Endothelial cell of umbilical vein (primary cell): ENCODE measurements around the gene ADAM22. TPM values are rescaled to one million over a fixed set of nuclear protein-coding genes. Genes with fewer than 3 reads are reported as not detected.

Experiments
- BruUV-seq: library from RNA; stranded (reverse); fragments of 400-500 nt; replicated peaks from 2 replicates; lab custom pipeline; 2021; lab: Mats Ljungman, UMichigan
- CTCF ChIA-PET: fragments of 300-600, 350-600 bp; sonication (Branson Sonifier 250); formaldehyde crosslinking; loops from one replicate; lab custom pipeline; 2021; ENCODE audit warnings: antibody characterized with exemption, inconsistent platforms; lab: Charles Lee
- POLR2A ChIA-PET: fragments of 300-600, 350-600 bp; sonication (Branson Sonifier 250); formaldehyde crosslinking; loops from one replicate; lab custom pipeline; 2021; ENCODE audit warnings: antibody characterized with exemption, inconsistent platforms; lab: Charles Lee
- DNase-seq: peaks from one replicate; pipeline ENCODE4 v3.0.0-alpha.2; 2011; ENCODE audit warnings: low read depth, low spot score
- FAIRE-seq: peaks from 2 replicates; lab custom pipeline; 2011; peaks lifted over from hg19 to GRCh38; lab: Jason Lieb, UNC
- H2AFZ ChIP-seq: 2 replicates; pipeline ENCODE4 v1.6.0; 2012; ENCODE audit warnings: low read depth, low read length, control low read depth, inconsistent platforms
- H3K27ac ChIP-seq: 2 replicates; pipeline ENCODE4 v1.5.1; 2011; ENCODE audit warnings: low read depth, mild to moderate bottlenecking, control low read depth, low read length, moderate library complexity; ENCODE audit not compliant: insufficient read depth
- H3K27me3 ChIP-seq, 2 experiments: 2 replicates each; pipeline versions ENCODE4 v1.6.0 to v1.6.1; 2011; ENCODE audit warnings: low read length in 2 of 2, mixed read lengths in 1 of 2; ENCODE audit not compliant: control insufficient read depth in 2 of 2, insufficient read depth in 2 of 2
- H3K36me3 ChIP-seq, 2 experiments: 2 replicates in 1 of 2; 3 replicates in 1 of 2; pipeline ENCODE4 v1.5.1; 2011; ENCODE audit warnings: low read length in 2 of 2, mild to moderate bottlenecking in 1 of 2, moderate library complexity in 1 of 2; ENCODE audit not compliant: control insufficient read depth in 2 of 2, insufficient read depth in 2 of 2; ENCODE audit errors: extremely low read depth in 1 of 2
- H3K4me1 ChIP-seq: 3 replicates; pipeline ENCODE4 v1.5.1; 2011; ENCODE audit warnings: mild to moderate bottlenecking, low read length; ENCODE audit not compliant: control insufficient read depth, insufficient read depth; ENCODE audit errors: extremely low read depth
- H3K4me2 ChIP-seq: 2 replicates; pipeline ENCODE4 v1.6.1; 2011; ENCODE audit warnings: low read length, control low read depth, mixed read lengths; ENCODE audit not compliant: insufficient read depth
- H3K4me3 ChIP-seq, 3 experiments: fragments of 200-600 bp in 1 of 3; sonication (generic), shearing (Covaris generic) in 1 of 3; replicated peaks in 1 of 3; 2 replicates each; pipeline ENCODE4 v1.5.1; 2011 to 2016; ENCODE audit warnings: control low read depth in 3 of 3, low read length in 3 of 3, mild to moderate bottlenecking in 2 of 3, inconsistent platforms in 1 of 3, low read depth in 1 of 3, moderate library complexity in 1 of 3; ENCODE audit not compliant: insufficient read depth in 1 of 3
- H3K79me2 ChIP-seq: 2 replicates; pipeline ENCODE4 v1.6.0; 2012; ENCODE audit warnings: low read length, inconsistent platforms; ENCODE audit not compliant: control insufficient read depth, insufficient read depth
- H3K9ac ChIP-seq: replicated peaks from 2 replicates; pipeline ENCODE3; 2011; ENCODE audit warnings: low read length, control low read depth; ENCODE audit not compliant: insufficient read depth; ENCODE audit errors: extremely low read depth
- H3K9me1 ChIP-seq: replicated peaks from 3 replicates; pipeline ENCODE4 v1.6.0; 2011; ENCODE audit warnings: mild to moderate bottlenecking, low read length; ENCODE audit not compliant: control insufficient read depth, insufficient read depth; ENCODE audit errors: extremely low read depth
- H3K9me3 ChIP-seq: replicated peaks from 2 replicates; pipeline ENCODE4 v1.5.1; 2012; ENCODE audit warnings: low read length, inconsistent platforms; ENCODE audit not compliant: control insufficient read depth, insufficient read depth
- H4K20me1 ChIP-seq: replicated peaks from 2 replicates; pipeline ENCODE3; 2011; ENCODE audit warnings: mild to moderate bottlenecking, low read length; ENCODE audit not compliant: control insufficient read depth, insufficient read depth; ENCODE audit errors: extremely low read depth
- EZH2 ChIP-seq: IDR thresholded peaks from 2 replicates; pipeline ENCODE4 v1.6.1; 2012; ENCODE audit warnings: borderline replicate concordance, low read depth, mild to moderate bottlenecking, moderate library complexity, low read length, inconsistent platforms; ENCODE audit not compliant: severe bottlenecking
- FOS ChIP-seq: IDR thresholded peaks from 2 replicates; pipeline ENCODE4 v1.6.1; 2011; ENCODE audit warnings: mild to moderate bottlenecking, low read length, moderate library complexity, borderline replicate concordance; ENCODE audit not compliant: insufficient read depth
- GATA2 ChIP-seq: IDR thresholded peaks from 2 replicates; pipeline ENCODE4 v1.7.0; 2011; ENCODE audit warnings: low read depth, mild to moderate bottlenecking, moderate library complexity, mixed read lengths, low read length; ENCODE audit not compliant: insufficient read length, insufficient read depth
- JUN ChIP-seq: IDR thresholded peaks from 2 replicates; pipeline ENCODE4 v1.6.1; 2011; ENCODE audit warnings: borderline replicate concordance, low read depth; ENCODE audit not compliant: insufficient read length, insufficient read depth
- MYC ChIP-seq: IDR thresholded peaks from one replicate; pipeline ENCODE4 v1.6.1; 2011; ENCODE audit warnings: mild to moderate bottlenecking, low read depth, low read length
- POLR2A ChIP-seq: IDR thresholded peaks from 2 replicates; pipeline ENCODE4 v1.6.1; 2012; ENCODE audit warnings: low read depth, mild to moderate bottlenecking, control low read depth, low read length
- POLR2AphosphoS5 ChIP-seq: IDR thresholded peaks from 2 replicates; pipeline ENCODE4 v1.6.1; 2012; ENCODE audit warnings: low read depth, mild to moderate bottlenecking, control low read depth, low read length, moderate library complexity; ENCODE audit not compliant: insufficient read depth
- dilution Hi-C: fragments of 300-500 bp; cut with MboI; formaldehyde crosslinking; loops from one replicate; pipeline ENCODE4 v1.15.0; 2019; ENCODE audit warnings: low sequenced_read_pairs; ENCODE audit not compliant: extremely low pct_ligation_motif_present
- intact Hi-C: fragments of 100-400 bp; cut with micrococcal nuclease; formaldehyde crosslinking; loops from one replicate; pipeline ENCODE4 v1.10.0; 2022
- polyA plus RNA-seq, 4 experiments: library from polyadenylated mRNA; depleted of rRNA in 3 of 4; stranded (reverse) in 3 of 4; unstranded in 1 of 4; fragments of >200 nt; gene quantifications; 2 replicates each; pipeline versions ENCODE4 v1.2.1 to v1.2.3, GENCODE V29; 2011 to 2012; ENCODE audit warnings: missing spikeins in 1 of 4
- total RNA-seq: library from RNA; stranded (reverse); gene quantifications from 2 replicates; pipeline ENCODE4 v1.2.3, GENCODE V29; 2021
- TF ChIP-seq, protein P1 (sequence below), 2 donors: IDR thresholded peaks; 1 replicate in 1 of 2; 2 replicates in 1 of 2; pipeline ENCODE4 v1.5.1; 2011; ENCODE audit warnings: low read length in 2 of 2, mild to moderate bottlenecking in 2 of 2, moderate library complexity in 2 of 2, control low read depth in 1 of 2, inconsistent platforms in 1 of 2, low read depth in 1 of 2; ENCODE audit not compliant: insufficient read depth in 1 of 2; ENCODE audit errors: extremely low read depth in 1 of 2
- TF ChIP-seq, protein P2 (sequence below): IDR thresholded peaks from 2 replicates; pipeline ENCODE4 v1.6.1; 2011; ENCODE audit not compliant: insufficient read depth, insufficient read length

The ADAM22 gene
- total and polyA plus RNA-seq, 2 donors (not counting 3 experiments of a cell fraction or from before 2014, with no cell fraction given): 0.33 to 0.53 TPM

DNA sequence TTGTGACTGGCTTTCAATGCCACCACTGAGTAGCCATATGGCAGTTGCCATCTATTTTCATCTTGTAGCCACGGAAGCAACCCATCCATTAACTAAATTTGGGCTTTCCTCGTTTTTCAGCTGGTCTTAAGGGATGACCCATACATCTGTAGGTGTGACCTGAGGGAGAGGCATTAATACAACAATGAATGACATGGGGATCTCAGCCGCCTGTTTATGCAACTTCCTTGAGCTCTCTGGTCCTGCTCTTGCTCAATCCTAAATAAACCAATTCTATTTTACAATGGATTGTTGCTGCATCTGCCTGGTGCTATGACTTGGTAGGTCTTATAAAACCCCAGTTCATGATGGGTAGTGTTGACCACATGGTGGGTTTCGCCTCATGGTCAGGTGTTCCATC lies 21.9 kb upstream of the ADAM22 start:
- H3K4me2 ChIP-seq: no peak overlapping the region
- intact Hi-C loops: no loop called here
- no peaks in the 10 kb centered on the region for H3K9me1 ChIP-seq
- no peak for FAIRE-seq
- BruUV-seq: TSS peak; percentile 3
- no peak overlapping the region for H3K27ac ChIP-seq
- no peaks in the 10 kb centered on the region for H3K27me3 ChIP-seq
- H3K9ac ChIP-seq: no peak overlapping the region
- H4K20me1 ChIP-seq: no peaks in the 10 kb centered on the region
- no peak overlapping the region for H3K4me3 ChIP-seq
- CTCF ChIA-PET: interaction anchor here (2.0 kb wide), 1 partner anchor 9 kb away, joined by 10 read pairs; no protein-coding TSS in a partner anchor
- no peak for DNase-seq
- no peaks in the 10 kb centered on the region for H3K36me3 ChIP-seq
- TF ChIP-seq JUN (no peak), POLR2A (no peak), MYC (no peak), POLR2AphosphoS5 (no peak)
- TF ChIP-seq, protein P1, sequence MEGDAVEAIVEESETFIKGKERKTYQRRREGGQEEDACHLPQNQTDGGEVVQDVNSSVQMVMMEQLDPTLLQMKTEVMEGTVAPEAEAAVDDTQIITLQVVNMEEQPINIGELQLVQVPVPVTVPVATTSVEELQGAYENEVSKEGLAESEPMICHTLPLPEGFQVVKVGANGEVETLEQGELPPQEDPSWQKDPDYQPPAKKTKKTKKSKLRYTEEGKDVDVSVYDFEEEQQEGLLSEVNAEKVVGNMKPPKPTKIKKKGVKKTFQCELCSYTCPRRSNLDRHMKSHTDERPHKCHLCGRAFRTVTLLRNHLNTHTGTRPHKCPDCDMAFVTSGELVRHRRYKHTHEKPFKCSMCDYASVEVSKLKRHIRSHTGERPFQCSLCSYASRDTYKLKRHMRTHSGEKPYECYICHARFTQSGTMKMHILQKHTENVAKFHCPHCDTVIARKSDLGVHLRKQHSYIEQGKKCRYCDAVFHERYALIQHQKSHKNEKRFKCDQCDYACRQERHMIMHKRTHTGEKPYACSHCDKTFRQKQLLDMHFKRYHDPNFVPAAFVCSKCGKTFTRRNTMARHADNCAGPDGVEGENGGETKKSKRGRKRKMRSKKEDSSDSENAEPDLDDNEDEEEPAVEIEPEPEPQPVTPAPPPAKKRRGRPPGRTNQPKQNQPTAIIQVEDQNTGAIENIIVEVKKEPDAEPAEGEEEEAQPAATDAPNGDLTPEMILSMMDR (IDR thresholded peaks at IDR 0.05; ENCODE audit: extremely low read depth in 1 of 2, insufficient read depth in 1 of 2, low read depth in 1 of 2, low read length in 2 of 2): no peak
- TF ChIP-seq, protein P2, sequence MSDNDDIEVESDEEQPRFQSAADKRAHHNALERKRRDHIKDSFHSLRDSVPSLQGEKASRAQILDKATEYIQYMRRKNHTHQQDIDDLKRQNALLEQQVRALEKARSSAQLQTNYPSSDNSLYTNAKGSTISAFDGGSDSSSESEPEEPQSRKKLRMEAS: no peak
- H2AFZ ChIP-seq: no peak overlapping the region
- H3K79me2 ChIP-seq: no peaks in the 10 kb centered on the region
- no peaks in the 10 kb centered on the region for H3K4me1 ChIP-seq
- dilution Hi-C loops: no loop called here
- POLR2A ChIA-PET: no interaction called here
- no peaks in the 10 kb centered on the region for H3K9me3 ChIP-seq

DNA sequence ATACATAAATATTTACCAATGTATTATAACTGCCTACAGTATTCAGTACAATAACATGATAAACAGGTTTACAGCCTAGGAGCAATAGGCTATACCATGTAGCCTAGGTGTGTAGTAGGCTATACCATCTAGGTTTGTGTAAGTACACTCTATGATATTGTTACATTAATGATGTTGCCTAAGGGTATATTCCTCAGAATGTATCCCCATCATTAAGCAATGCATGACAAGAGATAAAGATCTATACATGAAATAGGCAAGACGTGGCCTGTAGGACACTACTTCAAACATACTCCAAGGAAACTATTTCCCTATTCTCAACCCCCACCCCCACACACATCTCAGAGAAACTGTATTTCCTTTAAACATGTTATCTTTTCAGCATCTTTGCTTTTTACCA lies 15.3 kb upstream of the ADAM22 start:
- Histone ChIP-seq H3K36me3 (no peaks in the 10 kb centered on the region), H3K4me2 (no peak overlapping the region), H3K9me1 (no peaks in the 10 kb centered on the region), H3K4me3 (no peak overlapping the region), H3K27me3 (no peaks in the 10 kb centered on the region), H3K27ac (no peak overlapping the region), H2AFZ (no peak overlapping the region), H3K9me3 (no peaks in the 10 kb centered on the region), H3K4me1 (no peaks in the 10 kb centered on the region), H4K20me1 (no peaks in the 10 kb centered on the region), H3K9ac (no peak overlapping the region), H3K79me2 (no peaks in the 10 kb centered on the region)
- dilution Hi-C loops (no loop called here), intact Hi-C loops (no loop called here)
- CTCF ChIA-PET: interaction anchor here (2.4 kb wide), 1 partner anchor 193 kb away, joined by 5 read pairs; no protein-coding TSS in a partner anchor
- BruUV-seq: no TSS peak
- TF ChIP-seq, protein P1 (IDR thresholded peaks at IDR 0.05; ENCODE audit: extremely low read depth in 1 of 2, insufficient read depth in 1 of 2, low read depth in 1 of 2, low read length in 2 of 2): no peak
- no peak for TF ChIP-seq POLR2AphosphoS5
- TF ChIP-seq GATA2: no peak
- TF ChIP-seq FOS: no peak
- no peak for TF ChIP-seq EZH2
- TF ChIP-seq, protein P2: no peak
- TF ChIP-seq JUN: no peak
- no peak for TF ChIP-seq MYC
- TF ChIP-seq POLR2A: no peak
- POLR2A ChIA-PET: no interaction called here
- FAIRE-seq (no peak), DNase-seq (no peak)
